ENCODE measurements around the gene ENAH.

ENAH gene

DNA sequence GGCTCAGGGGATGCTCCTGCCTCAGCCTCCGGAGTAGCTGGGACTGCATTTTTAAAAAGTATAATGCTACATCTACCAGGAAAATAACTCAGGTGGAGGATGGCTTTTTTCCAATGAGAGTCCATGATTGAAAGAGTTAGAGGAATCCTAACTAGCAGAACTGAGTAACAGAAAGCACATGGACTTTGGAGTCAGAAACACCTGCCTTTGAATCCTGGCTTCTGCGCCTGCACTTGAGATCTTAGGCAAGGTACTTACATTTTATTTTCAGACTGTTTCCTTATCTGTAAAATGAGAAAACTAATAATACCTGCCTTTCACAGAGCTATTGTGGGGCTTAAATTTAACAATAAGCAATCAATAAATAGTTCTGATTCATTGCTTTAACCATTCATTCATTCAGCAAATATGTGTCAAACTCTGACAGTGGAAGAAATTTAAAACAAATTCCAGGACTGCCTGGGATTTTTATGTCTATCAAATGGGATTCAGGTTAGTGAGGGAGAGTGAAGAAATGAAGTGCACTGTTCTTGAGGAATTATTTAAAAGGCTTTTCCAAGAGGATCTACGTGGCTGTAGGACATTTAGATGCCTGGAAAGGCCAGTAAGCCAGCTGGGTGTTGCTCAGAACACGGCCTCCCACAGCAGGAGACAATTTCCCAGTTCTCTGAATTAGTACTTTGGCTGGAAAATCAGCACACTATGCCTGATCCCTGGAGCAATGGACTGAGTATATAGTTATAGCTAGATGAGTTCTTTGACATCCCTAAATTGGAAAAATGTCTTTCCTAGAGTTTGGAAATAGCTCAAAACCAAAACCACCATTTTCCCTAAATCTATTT is 212.3 kb downstream of the ENAH start:
- no peak for TF ChIP-seq POLR2AphosphoS5 (IDR thresholded peaks at IDR 0.05; ENCODE audit: low read depth, low read length)
- TF ChIP-seq REST (IDR thresholded peaks at IDR 0.05; ENCODE audit: insufficient read depth in 1 of 2, low read depth in 2 of 2, low read length in 2 of 2) = no peak
- no peak for TF ChIP-seq SIN3A (IDR thresholded peaks at IDR 0.05; ENCODE audit: borderline replicate concordance, insufficient read depth, low read length)
- no peak for TF ChIP-seq TAF1 (IDR thresholded peaks at IDR 0.05; ENCODE audit: borderline replicate concordance, insufficient read depth, low read length)
- no peak for TF ChIP-seq FOXP2 (optimal IDR thresholded peaks at IDR 0.05; ENCODE audit: borderline replicate concordance, extremely low read depth, extremely low read length, insufficient read depth)

DNA sequence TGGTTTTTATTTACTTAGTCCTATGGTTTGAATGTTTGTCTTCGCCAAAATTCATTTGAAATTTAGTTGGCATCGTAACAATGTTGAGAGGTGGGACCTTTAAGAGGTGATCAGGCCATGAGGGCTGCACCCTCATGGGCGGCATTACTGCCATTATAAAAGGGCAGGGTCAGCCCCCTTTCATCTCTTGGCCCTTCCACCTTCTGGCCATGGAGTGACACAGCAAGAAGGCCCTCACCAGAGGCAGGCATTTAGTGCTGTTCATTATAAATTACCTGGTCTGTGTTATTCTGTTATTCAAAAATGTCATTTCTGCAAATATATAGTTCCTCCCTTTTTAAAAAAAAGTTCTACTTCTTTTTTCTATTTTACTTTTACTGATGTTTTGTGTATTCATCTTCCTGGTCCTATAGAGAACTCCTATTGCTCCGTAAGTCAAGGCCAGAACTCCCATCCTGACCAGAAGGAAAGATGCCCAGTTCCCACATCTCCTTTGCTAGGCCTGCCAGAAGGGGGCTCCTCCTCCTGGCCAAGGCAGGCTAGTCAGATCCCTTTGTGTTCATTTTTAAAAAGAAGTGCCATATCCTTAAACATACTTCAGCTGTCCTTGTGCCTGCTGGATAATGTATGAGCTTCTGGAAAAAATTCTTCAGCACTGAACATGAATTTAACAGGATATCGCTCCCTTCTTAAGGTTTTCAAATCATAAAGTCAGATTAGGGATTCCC is 215.0 kb downstream of the ENAH start:
- TF ChIP-seq SIN3A (IDR thresholded peaks at IDR 0.05; ENCODE audit: borderline replicate concordance, insufficient read depth, low read length) = no peak
- no peak for TF ChIP-seq REST (IDR thresholded peaks at IDR 0.05; ENCODE audit: insufficient read depth in 1 of 2, low read depth in 2 of 2, low read length in 2 of 2)
- TF ChIP-seq POLR2AphosphoS5 (IDR thresholded peaks at IDR 0.05; ENCODE audit: low read depth, low read length) = no peak
- no peak for TF ChIP-seq TAF1 (IDR thresholded peaks at IDR 0.05; ENCODE audit: borderline replicate concordance, insufficient read depth, low read length)
- TF ChIP-seq FOXP2 (optimal IDR thresholded peaks at IDR 0.05; ENCODE audit: borderline replicate concordance, extremely low read depth, extremely low read length, insufficient read depth) = no peak
